GM23338 (cell line): ENCODE results near the gene CDK17.
"Not testable (repeated sequence)": the region's sequence is repeated elsewhere in the genome, so short reads cannot be mapped to it uniquely, and the experiment has no call there.

ENCODE experiments used
- CREB1 ChIP-seq: fragments of 250-450 bp; sonication (Bioruptor Pico); IDR thresholded peaks from 2 replicates; pipeline ENCODE4 v1.5.0; 2020; ENCODE audit warnings: low read depth, mild to moderate bottlenecking, moderate library complexity
- CTCF ChIP-seq, 2 experiments: fragments of 200-600 bp in 1 of 2; sonication (generic) in 1 of 2; conservative IDR thresholded peaks; 2 replicates each; pipeline versions ENCODE4 v1.5.1 to v1.6.1; 2016 to 2017; ENCODE audit warnings: antibody characterized with exemption in 2 of 2, low read depth in 2 of 2, mild to moderate bottlenecking in 2 of 2, moderate library complexity in 1 of 2
- ETS1 ChIP-seq: IDR thresholded peaks from 2 replicates; pipeline ENCODE4 v1.6.1; 2016; ENCODE audit warnings: antibody characterized with exemption
- EZH2 ChIP-seq: fragments of 200-600 bp; sonication (generic); IDR thresholded peaks from one replicate; pipeline ENCODE4 v1.8.0; 2017; ENCODE audit warnings: antibody characterized with exemption, mild to moderate bottlenecking, low read depth; ENCODE audit not compliant: unreplicated experiment
- EZH2phosphoT487 ChIP-seq: fragments of 200-600 bp; sonication (generic); IDR thresholded peaks from one replicate; pipeline ENCODE4 v1.8.1; 2018; ENCODE audit warnings: antibody characterized with exemption; ENCODE audit not compliant: unreplicated experiment
- JUNB ChIP-seq: IDR thresholded peaks from one replicate; pipeline ENCODE4 v1.6.1; 2016; ENCODE audit warnings: antibody characterized with exemption; ENCODE audit not compliant: unreplicated experiment
- POLR2AphosphoS5 ChIP-seq: IDR thresholded peaks from 2 replicates; pipeline ENCODE4 v1.6.1; 2016; ENCODE audit warnings: antibody characterized with exemption, low read depth
- REST ChIP-seq: IDR thresholded peaks from one replicate; pipeline ENCODE4 v1.6.1; 2018; ENCODE audit warnings: antibody characterized with exemption; ENCODE audit not compliant: unreplicated experiment
- STAT1 ChIP-seq: IDR thresholded peaks from one replicate; pipeline ENCODE4 v1.6.1; 2016; ENCODE audit warnings: antibody characterized with exemption; ENCODE audit not compliant: unreplicated experiment
- ZNF114 ChIP-seq: fragments of 250-450 bp; sonication (Bioruptor Pico); IDR thresholded peaks from 2 replicates; pipeline ENCODE4 v1.5.0; 2020; ENCODE audit warnings: mild to moderate bottlenecking, moderate library complexity

GRCh38 chr12:96379743-96380142, 20.5 kb downstream of the CDK17 start:
- not testable (repeated sequence) for TF ChIP-seq CTCF (conservative IDR thresholded peaks at IDR 0.05; ENCODE audit: low read depth in 2 of 2); EZH2phosphoT487; REST; POLR2AphosphoS5; ZNF114; CREB1 (CRISPR knock-in tag); EZH2; JUNB; ETS1; STAT1
